HepG2 (cell line): Measurements from ENCODE around the gene TMEM190.

Experiments
- POLR2A ChIP-seq, 2 experiments: IDR thresholded peaks; 2 replicates each; pipeline ENCODE4 v1.6.1; 2011; ENCODE audit warnings: low read depth in 2 of 2, low read length in 2 of 2, mild to moderate bottlenecking in 1 of 2, moderate library complexity in 1 of 2; ENCODE audit not compliant: insufficient read depth in 1 of 2
- SYNCRIP ChIP-seq: fragments of 200-400 bp; formaldehyde crosslinking; IDR thresholded peaks from 2 replicates; pipeline ENCODE4 v1.6.1; 2018; ENCODE audit warnings: mild to moderate bottlenecking, low read depth, low read length; ENCODE audit not compliant: insufficient read depth
- TF ChIP-seq, protein P1 (sequence below): sonication (generic); formaldehyde crosslinking; IDR thresholded peaks from 2 replicates; pipeline ENCODE4 v1.8.0; 2022; ENCODE audit warnings: mild to moderate bottlenecking, missing genetic modification reagents

DNA sequence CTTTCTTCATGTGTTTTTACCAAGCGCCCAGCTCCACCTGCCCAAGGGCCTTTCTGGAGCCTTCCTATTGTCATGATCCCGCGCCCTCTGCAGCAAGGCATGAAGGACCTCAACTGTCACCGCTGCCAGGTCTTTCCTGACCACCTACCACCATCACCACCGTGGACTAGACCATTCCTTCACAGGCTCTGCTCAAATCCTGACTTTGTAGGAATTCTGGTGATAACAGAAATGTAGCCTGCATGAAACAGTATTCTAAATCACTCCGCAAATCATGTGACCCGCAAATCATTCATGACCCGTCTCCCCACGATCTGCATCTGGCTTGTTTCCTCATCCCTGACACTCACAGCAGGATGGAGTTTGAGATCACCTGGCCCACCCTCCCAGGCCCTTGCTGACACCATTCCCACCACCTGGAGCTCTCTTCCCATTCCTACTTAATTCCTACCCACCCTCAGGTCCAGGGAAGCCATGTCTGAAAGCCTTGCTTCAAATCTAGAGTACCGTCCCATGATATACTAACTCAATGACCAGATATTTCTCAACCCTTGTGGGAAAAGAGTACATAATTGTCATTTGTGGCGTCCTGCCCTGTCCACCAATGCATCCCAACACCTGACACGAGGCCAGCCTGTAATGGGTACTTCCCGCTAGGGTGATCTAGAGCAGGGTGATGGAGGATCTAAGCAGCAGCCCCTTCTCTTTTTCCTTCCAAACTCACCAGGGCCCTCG, 29.6 kb downstream of the TMEM190 start:
- no peak for TF ChIP-seq POLR2A (IDR thresholded peaks at IDR 0.05; ENCODE audit: insufficient read depth in 1 of 2, low read depth in 2 of 2, low read length in 2 of 2)
- TF ChIP-seq, protein P1, sequence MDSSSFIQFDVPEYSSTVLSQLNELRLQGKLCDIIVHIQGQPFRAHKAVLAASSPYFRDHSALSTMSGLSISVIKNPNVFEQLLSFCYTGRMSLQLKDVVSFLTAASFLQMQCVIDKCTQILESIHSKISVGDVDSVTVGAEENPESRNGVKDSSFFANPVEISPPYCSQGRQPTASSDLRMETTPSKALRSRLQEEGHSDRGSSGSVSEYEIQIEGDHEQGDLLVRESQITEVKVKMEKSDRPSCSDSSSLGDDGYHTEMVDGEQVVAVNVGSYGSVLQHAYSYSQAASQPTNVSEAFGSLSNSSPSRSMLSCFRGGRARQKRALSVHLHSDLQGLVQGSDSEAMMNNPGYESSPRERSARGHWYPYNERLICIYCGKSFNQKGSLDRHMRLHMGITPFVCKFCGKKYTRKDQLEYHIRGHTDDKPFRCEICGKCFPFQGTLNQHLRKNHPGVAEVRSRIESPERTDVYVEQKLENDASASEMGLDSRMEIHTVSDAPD (CRISPR knock-in tag): no peak
- no peak for TF ChIP-seq SYNCRIP
